Fibroblast of mammary gland (primary cell): Measurements from ENCODE around the gene AGBL5.

ENCODE experiments used
- DNase-seq: peaks from one replicate; pipeline ENCODE4 v3.0.0-alpha.2; 2010; ENCODE audit warnings: low read depth
- H3K4me3 ChIP-seq: 2 replicates; pipeline ENCODE4 v1.5.1; 2011; ENCODE audit warnings: low read depth, mild to moderate bottlenecking, low read length, moderate library complexity; ENCODE audit not compliant: control insufficient read depth
- CTCF ChIP-seq: conservative IDR thresholded peaks from 2 replicates; pipeline ENCODE4 v1.5.1; 2011; ENCODE audit warnings: low read depth, low read length, inconsistent platforms; ENCODE audit not compliant: control insufficient read depth, insufficient read depth

AGBL5 gene

DNA sequence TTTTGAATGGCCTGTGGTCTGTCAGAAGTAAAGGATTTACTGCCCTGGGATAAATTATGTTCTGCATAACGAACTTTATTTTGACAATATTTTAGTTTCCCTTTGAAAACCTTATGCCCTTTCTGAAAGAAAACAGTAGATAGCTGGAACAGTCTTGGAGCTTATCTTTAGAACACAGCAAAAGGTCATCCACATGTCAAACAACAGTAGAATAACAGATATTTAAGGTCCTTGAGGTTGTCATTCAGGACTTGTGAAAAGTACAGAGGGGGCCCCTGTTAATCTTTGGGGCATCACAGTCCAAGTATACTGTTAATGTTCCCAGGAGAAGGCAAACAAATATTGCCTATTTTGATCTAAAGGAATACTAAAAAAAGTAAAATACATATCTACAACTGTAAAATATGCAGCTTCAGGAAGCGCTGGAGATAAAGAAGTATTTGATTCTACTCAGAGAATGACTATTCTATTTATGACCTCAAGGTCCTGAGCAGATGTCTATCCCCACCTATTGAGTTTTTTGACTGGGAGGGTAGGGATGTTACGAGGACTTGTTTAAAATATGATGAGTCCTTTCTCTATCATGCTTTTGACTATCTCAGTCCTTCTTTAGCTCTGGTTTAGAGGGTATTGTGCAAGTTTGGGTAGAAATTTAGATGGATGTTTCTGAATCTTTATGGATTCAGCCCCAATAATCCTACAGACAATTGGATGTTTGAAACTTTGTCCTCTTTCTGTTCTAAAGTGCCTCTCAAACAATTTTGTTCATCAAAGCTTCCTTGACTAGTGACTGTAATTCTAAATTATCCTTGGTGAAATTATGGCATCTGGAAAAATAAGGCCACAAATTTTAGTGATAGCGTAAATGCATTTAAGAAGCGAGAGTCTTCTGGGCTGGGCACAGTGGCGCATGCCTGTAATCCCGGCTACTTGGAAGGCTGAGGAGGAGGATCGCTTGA lies 43.8 kb upstream of the AGBL5 start:
- TF ChIP-seq CTCF, result no peak
- no peak overlapping the region for H3K4me3 ChIP-seq
- DNase-seq, result no peak

DNA sequence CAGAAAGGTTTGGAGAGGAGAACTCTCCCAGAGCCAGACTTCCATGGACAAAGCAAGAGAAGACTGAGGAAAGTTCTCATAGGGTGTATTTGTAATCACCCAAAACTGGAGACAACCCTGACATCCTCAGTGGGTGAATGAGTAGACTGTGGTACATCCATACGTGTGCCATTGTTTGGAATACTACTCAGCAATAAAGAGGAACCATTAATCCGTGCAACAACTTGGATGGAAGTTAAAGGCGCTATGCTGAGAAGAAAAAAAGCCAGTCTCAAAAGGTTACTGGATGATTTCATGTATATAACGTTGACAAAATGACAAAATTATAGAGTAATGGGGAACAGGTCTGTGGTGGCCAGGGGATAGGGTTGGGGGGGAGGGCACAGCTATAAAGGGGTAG lies 42.8 kb upstream of the AGBL5 start:
- no peak for DNase-seq
- no peak overlapping the region for H3K4me3 ChIP-seq
- no peak for TF ChIP-seq CTCF

- no peak for DNase-seq
- no peak overlapping the region for H3K4me3 ChIP-seq
- no peak for TF ChIP-seq CTCF
Measured at GRCh38 chr2:27009083-27009482, 42.4 kb upstream of the AGBL5 start.

- H3K4me3 ChIP-seq, result no peak overlapping the region
- DNase-seq, result no peak
- TF ChIP-seq CTCF, result no peak
Measured at GRCh38 chr2:27009716-27010115, 41.8 kb upstream of the AGBL5 start.

DNA sequence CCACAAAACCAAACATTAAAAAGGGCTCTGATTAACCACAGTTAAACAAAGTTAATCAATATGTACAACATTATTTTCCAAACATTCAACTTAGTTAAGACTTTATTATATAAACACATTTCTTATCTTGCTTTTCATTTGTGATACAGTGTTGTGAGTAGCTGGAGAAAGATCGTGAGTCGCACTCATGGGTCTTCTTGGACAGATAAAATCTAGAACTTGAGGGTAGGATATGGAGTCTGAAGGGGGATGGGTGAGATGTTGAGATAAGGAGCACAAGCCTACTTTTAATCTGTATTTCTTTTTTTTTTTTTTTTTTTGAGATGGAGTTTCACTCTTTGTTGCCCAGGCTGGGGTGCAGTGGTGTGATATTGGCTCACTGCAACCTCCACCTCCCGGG lies 41.3 kb upstream of the AGBL5 start:
- DNase-seq, result no peak
- TF ChIP-seq CTCF, result no peak
- no peak overlapping the region for H3K4me3 ChIP-seq

GRCh38 chr2:27013738-27014137 lies 37.7 kb upstream of the AGBL5 start:
- H3K4me3 ChIP-seq, result no peak overlapping the region
- DNase-seq, result no peak
- no peak for TF ChIP-seq CTCF
